Activated naive CD4-positive, alpha-beta T cell treated with anti-CD3 and anti-CD28 coated beads, Interleukin-2, amount 10 ng/mL, durations not matched to agents 7 days and 5 days (primary cell): ENCODE results near the gene GARNL3.

Source experiments
- CTCF ChIA-PET: fragments of 350-600 bp; sonication (Branson Sonifier 250); formaldehyde crosslinking; loops from one replicate; lab custom pipeline; 2021; ENCODE audit warnings: antibody characterized with exemption; lab: Charles Lee
- DNase-seq: peaks from one replicate; pipeline ENCODE4 v3.0.0-alpha.2; 2020
- H3K27ac Mint-ChIP-seq: one replicate; pipeline ENCODE4 v1.8.0; 2021; ENCODE audit warnings: mild to moderate bottlenecking, moderate library complexity, mixed read lengths
- H3K27me3 Mint-ChIP-seq: one replicate; pipeline ENCODE4 v1.8.0; 2021; ENCODE audit warnings: mild to moderate bottlenecking, mixed read lengths
- H3K36me3 Mint-ChIP-seq: one replicate; pipeline ENCODE4 v1.8.0; 2021; ENCODE audit warnings: mixed read lengths
- H3K4me1 Mint-ChIP-seq: one replicate; pipeline ENCODE4 v1.8.0; 2021; ENCODE audit warnings: mixed read lengths
- H3K4me3 Mint-ChIP-seq: one replicate; pipeline ENCODE4 v1.8.0; 2021; ENCODE audit warnings: mild to moderate bottlenecking, moderate library complexity, mixed read lengths
- H3K9me3 Mint-ChIP-seq: one replicate; pipeline ENCODE4 v1.8.0; 2021; ENCODE audit warnings: mixed read lengths

GARNL3 gene

DNA sequence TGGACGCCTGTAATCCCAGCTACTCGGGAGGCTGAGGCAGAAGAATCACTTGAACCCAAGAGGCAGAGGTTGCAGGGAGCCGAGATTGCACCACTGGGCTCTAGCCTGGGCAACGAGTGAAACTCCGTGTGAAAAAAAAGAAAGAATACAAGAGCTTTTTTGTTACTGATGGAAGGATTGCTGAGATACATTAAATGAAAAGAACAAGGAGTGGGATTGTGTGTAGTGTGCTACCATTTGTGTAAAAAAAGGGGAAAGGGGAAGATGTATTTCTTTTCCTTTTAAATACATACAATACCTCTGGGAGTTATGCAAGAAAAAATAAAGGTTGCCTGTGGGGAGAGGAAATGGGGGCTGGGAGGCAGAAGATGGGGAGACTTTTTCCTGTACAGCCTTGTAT lies 14.7 kb upstream of the GARNL3 start:
- no peak overlapping the region for H3K4me3 Mint-ChIP-seq
- no peak for DNase-seq
- H3K27ac Mint-ChIP-seq, result no peak overlapping the region
- peaks cover 40% of the 10 kb centered on the region for H3K27me3 Mint-ChIP-seq
- no peaks in the 10 kb centered on the region for H3K9me3 Mint-ChIP-seq
- no peaks in the 10 kb centered on the region for H3K36me3 Mint-ChIP-seq
- CTCF ChIA-PET, result no interaction called here
- peaks cover 7% of the 10 kb centered on the region for H3K4me1 Mint-ChIP-seq

DNA sequence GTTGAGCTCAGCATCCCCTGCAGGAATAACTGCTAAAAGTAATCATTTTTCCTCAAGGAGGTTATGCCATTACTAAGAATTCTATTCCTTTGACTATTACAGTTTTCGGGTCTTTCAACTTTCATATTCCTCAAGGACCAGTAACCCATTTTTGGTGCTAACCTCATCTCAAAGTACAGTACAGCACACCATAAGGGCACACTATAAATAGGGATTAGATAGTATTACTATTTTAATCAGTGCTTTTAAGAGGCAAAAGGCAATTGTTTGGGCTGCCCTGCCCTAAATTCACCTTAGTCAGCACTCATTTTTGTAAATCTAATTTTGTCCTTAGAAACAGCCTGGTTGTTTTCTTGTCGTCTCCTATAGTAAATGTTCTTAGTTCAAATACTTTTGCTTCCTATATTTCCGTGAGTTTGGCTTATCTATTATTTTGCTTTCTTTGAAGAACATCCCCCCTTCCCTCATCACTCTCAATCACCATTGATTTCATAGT lies 13.6 kb upstream of the GARNL3 start:
- Mint-ChIP-seq H3K4me3 (no peak overlapping the region), H3K36me3 (no peaks in the 10 kb centered on the region), H3K9me3 (no peaks in the 10 kb centered on the region), H3K27me3 (peaks cover 39% of the 10 kb centered on the region), H3K27ac (no peak overlapping the region), H3K4me1 (no peaks in the 10 kb centered on the region)
- no peak for DNase-seq
- CTCF ChIA-PET, result no interaction called here

DNA sequence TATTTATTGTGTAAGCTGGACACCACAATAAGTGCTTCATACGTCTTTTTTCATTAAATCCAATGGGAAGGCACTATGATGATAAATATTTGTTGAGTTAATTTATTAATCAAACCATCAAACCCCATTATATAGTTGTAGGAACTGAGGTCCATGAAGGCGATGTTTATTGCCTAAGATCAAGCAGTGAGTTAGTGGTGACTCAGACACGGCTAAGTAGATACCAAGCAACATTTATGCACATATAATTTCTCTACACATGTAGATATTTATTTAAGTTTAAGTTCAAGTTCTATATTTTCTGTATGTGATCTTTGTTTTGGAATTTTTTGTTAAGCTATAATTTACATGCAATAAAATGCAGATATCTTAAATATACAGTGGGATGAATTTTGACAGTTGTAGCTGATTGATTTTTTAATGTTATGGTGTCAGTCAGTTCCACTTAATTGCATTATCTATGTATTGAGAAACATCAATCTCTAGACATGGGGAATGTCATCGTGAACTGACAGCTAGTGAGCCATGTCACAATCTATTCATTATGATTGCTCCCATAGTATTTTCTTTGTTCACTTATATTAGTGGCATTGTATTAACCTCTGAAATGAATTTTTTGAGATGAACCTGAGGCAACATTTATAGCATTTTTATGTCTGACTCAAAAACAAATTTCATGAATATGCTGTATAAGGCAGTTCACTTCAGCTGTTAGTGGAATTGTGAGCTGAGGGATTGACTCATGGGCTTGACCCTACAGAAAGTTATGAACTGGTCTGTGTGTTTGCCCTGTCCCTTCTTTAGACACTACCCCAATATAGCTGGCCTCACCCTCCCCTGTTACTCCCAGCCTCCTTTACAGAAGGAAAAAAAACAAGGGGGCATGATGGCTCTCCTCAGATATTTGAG lies 11.9 kb upstream of the GARNL3 start:
- CTCF ChIA-PET, result no interaction called here
- Mint-ChIP-seq H3K27me3 (peaks cover 38% of the 10 kb centered on the region), H3K4me3 (no peak overlapping the region), H3K36me3 (no peaks in the 10 kb centered on the region), H3K27ac (no peak overlapping the region), H3K9me3 (no peaks in the 10 kb centered on the region), H3K4me1 (no peaks in the 10 kb centered on the region)
- DNase-seq, result no peak

DNA sequence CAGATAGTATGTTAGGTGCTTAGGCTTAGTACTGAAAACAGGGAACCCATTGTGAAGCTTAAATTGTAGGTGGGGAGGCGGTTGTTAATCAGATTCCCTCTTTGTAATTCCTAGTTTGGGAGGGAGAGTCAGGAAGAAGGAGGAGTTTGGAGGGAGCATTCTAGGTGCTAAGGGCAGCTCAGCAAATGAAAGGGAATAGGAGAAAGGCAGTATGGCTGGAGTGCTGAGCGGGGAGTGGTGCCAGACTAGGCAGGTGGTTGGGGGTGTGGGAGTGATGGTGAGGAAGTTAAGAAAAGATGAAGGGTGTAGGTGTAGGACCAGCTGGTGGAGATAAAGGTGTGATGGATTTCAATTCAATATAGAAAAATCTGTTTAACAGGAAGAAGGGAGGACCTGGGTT lies 11.1 kb upstream of the GARNL3 start:
- no peaks in the 10 kb centered on the region for H3K4me1 Mint-ChIP-seq
- H3K4me3 Mint-ChIP-seq, result no peak overlapping the region
- H3K27ac Mint-ChIP-seq, result no peak overlapping the region
- CTCF ChIA-PET, result no interaction called here
- H3K9me3 Mint-ChIP-seq, result no peaks in the 10 kb centered on the region
- H3K27me3 Mint-ChIP-seq, result peaks cover 38% of the 10 kb centered on the region
- no peaks in the 10 kb centered on the region for H3K36me3 Mint-ChIP-seq
- no peak for DNase-seq

DNA sequence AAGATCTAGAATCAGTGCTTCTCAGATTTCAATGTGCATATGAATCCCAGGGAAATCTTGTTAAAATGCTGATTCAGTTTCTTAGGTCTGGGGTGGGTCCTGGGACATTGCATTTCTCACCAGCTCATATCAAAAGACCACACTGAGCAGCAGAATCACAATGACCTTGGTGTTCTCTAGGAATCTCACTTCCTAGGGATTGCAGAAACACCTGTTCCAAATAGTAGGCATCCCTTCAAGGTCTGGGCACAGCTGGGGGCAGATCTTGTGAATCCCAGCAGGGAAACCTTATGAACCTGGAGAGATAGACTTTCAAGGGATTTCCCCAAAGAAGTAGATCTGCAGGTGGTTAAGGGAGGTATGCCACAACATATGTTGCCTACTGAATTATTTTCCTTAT lies 8.9 kb upstream of the GARNL3 start:
- Mint-ChIP-seq H3K36me3 (no peaks in the 10 kb centered on the region), H3K27me3 (peaks cover 27% of the 10 kb centered on the region), H3K4me3 (no peak overlapping the region), H3K4me1 (no peaks in the 10 kb centered on the region), H3K27ac (no peak overlapping the region), H3K9me3 (no peaks in the 10 kb centered on the region)
- CTCF ChIA-PET, result no interaction called here
- DNase-seq, result no peak

DNA sequence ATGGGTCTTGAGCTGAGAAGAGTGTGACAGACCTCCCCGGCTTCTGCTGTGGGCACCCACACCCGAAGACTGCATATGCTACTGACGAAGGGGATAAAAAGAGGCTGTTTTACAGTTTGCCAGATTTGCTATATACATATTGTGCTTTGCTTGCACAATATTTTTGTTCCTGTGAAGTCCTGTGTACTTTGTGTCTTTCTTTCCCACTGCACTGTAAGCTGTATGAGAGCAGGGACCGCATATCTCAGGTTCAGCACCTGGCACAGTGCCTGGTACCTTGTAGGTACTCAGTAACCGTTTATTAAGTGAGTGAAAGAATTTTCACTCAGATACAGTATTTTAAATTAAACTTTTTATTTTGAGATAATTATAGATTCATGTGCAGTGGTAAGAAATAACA lies 8.2 kb upstream of the GARNL3 start:
- no peaks in the 10 kb centered on the region for H3K9me3 Mint-ChIP-seq
- CTCF ChIA-PET, result no interaction called here
- H3K4me1 Mint-ChIP-seq, result no peaks in the 10 kb centered on the region
- H3K36me3 Mint-ChIP-seq, result no peaks in the 10 kb centered on the region
- peaks cover 24% of the 10 kb centered on the region for H3K27me3 Mint-ChIP-seq
- no peak overlapping the region for H3K4me3 Mint-ChIP-seq
- H3K27ac Mint-ChIP-seq, result no peak overlapping the region
- no peak for DNase-seq

DNA sequence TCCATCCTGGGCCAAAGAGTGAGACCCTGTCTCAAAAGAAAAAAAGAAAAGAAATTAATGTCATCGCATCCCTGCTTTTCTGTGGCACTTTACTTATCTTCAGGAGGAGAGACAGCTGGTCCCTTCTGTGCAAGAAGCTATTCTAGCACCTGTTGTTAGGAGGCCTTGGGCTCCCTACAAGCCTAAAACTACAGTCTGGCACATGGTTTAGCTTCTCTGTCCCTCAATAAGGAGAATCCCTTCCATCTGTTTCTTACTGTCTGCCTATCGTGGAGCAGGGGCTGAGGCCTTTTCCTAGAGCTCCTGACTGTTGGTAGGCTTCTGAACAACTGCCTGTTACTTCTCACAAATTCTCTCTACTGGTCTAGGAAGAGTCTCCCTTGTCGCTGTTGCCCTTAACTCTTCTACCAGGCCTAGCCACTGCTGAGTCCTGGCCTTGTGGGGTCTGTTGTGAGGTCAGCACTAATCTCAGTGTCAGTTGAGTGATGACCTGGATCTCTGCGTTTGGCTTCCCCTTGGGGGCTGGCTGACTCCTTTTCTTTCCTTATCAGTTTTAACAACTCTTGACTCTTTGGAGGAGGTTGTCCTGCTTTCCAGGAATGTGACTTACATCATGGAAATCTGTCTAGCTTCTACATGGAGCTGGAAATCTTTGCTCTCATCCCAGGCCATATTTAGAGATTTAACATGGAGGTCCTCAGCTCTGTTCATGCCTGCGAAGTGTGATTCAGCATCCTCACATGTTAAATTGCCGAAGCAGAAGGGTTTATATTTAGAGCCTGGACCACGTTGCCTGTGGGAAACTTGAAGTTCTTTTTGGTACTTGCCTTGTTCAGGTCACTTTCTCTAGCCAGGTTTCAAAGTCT lies 5.7 kb upstream of the GARNL3 start:
- no peak for DNase-seq
- no peak overlapping the region for H3K4me3 Mint-ChIP-seq
- H3K27ac Mint-ChIP-seq, result no peak overlapping the region
- H3K36me3 Mint-ChIP-seq, result no peaks in the 10 kb centered on the region
- CTCF ChIA-PET, result interaction anchor here (0.6 kb wide), 1 partner anchor 322 kb away, joined by 4 read pairs; no protein-coding TSS in a partner anchor
- H3K9me3 Mint-ChIP-seq, result no peaks in the 10 kb centered on the region
- peaks cover 12% of the 10 kb centered on the region for H3K27me3 Mint-ChIP-seq
- no peaks in the 10 kb centered on the region for H3K4me1 Mint-ChIP-seq

DNA sequence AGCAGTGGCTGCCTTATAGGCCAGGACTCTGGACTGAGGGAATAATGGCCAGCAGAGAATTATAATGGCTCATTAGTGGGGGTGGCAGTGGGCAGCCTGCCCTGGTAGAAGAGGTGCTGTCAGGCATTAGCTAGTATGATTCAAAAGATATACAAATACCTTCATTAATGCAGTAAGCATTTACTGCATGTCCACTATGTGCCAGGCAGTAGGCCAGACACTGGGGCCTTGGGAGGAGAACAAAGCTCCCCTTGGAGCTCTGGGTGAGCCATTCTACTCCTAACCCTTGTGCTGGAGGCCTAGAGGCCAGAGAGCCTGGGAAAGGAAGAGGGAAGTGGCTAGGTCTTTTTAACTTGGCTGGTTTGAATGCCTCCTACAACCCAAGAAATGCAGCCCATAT lies 2.0 kb upstream of the GARNL3 start:
- no peaks in the 10 kb centered on the region for H3K36me3 Mint-ChIP-seq
- CTCF ChIA-PET, result no interaction called here

DNA sequence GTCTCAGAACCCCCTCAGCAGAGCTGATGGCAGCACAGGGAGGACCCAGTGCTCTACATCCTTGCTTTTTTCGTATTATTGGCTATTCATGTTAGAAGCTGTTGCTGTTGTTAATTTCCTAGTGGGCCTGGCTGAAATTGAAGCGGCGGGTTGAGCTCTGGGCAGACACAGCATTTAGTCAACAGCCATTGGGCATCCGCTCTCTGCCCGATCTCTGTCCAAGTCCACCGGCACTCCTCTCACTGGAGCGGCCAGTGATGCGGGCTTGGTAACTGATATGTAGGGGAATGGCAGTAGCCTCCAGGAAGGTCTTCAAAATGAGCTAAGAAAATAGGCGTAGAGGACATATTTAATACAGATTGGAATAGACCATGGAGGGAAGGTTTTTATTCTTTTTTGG lies 1.3 kb upstream of the GARNL3 start:
- Mint-ChIP-seq H3K4me3 (no peak overlapping the region), H3K36me3 (no peaks in the 10 kb centered on the region), H3K4me1 (no peaks in the 10 kb centered on the region), H3K27me3 (peaks cover 15% of the 10 kb centered on the region), H3K9me3 (no peaks in the 10 kb centered on the region), H3K27ac (no peak overlapping the region)
- CTCF ChIA-PET, result no interaction called here
- DNase-seq, result no peak

More for the DNA sequence above, 2.0 kb upstream of the GARNL3 start:
- DNase-seq, result no peak
- Mint-ChIP-seq H3K9me3 (no peaks in the 10 kb centered on the region), H3K27ac (no peak overlapping the region), H3K4me1 (no peaks in the 10 kb centered on the region), H3K27me3 (peaks cover 13% of the 10 kb centered on the region), H3K4me3 (no peak overlapping the region)

DNA sequence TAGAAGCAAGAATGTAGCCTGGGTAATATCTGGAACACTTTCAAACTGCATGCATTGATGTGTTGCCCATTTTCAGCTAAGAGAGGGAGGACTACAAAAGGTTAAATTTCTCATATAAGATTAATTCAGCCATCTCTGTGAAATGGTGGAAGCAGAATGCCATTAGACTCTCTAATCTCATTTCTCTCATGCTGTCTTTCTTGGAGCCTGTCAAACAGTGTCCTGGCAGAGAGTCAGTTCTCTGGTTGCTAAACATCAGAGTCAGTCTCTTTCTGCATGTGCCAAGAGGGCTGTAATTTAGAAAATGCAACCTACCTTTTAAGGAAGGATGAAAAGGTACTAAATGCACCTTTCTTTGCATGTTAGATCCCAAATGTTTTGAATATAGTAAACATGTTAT lies 910 bp upstream of the GARNL3 start:
- H3K27me3 Mint-ChIP-seq, result peaks cover 17% of the 10 kb centered on the region
- H3K4me1 Mint-ChIP-seq, result no peaks in the 10 kb centered on the region
- no peaks in the 10 kb centered on the region for H3K36me3 Mint-ChIP-seq
- DNase-seq, result no peak
- no peaks in the 10 kb centered on the region for H3K9me3 Mint-ChIP-seq
- H3K27ac Mint-ChIP-seq, result no peak overlapping the region
- CTCF ChIA-PET, result no interaction called here
- H3K4me3 Mint-ChIP-seq, result no peak overlapping the region

DNA sequence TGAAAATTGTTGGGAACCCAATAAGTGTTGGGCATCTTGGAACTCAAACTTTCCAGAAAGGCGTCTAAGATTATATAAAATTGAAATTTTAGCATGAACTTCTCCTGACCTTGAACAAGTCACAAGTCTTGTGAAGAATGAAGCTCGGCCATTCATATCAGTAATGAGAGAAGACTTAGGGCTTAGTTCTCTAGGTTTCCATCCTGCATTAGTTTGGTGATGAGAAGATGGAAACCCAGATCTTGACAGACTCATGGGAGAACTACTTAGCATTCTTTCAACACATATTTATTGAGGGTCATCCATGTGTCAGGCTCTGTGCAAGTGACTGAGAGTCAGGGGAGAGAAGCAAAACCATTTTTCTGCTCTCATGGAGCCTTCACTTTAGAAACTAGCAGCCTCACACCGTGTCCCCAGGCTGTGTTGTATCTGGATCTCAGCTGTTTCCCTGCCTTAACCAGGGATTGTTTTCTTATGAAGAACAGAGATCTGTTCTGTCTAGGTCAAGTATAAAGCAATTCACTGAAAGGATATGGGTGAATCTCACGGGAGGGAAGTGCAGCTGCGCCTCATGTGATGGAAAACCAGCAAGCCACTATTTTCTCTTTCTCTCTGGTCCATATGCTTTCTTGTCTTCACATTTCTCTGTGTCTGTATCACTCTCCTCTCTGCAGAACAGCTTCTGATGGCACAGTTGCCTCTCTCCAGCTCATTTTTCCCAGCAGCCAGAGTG lies 3.4 kb downstream of the GARNL3 start:
- no peak for DNase-seq
- Mint-ChIP-seq H3K27ac (no peak overlapping the region), H3K27me3 (peaks cover 33% of the 10 kb centered on the region), H3K36me3 (no peaks in the 10 kb centered on the region), H3K4me1 (no peaks in the 10 kb centered on the region), H3K9me3 (no peaks in the 10 kb centered on the region), H3K4me3 (no peak overlapping the region)
- CTCF ChIA-PET, result no interaction called here

DNA sequence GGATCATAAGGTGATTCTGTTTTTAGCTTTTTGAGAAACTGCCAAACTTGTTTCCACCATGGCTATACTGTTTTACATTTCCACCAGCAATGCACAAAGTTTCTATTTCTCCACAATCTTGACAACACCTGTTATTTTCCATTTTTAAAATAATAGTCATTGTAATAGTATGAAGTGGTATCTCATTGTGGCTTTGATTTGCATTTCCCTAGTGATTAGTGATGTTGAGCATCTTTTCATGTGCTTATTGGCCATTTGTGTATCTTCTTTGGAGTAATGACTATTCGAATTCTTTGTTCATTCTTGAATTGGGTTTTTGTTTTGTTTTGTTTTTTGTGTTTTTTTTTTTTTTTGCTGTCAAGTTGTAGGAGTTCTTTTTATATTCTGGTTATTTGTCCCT lies 4.9 kb downstream of the GARNL3 start:
- peaks cover 34% of the 10 kb centered on the region for H3K27me3 Mint-ChIP-seq
- H3K4me3 Mint-ChIP-seq, result no peak overlapping the region
- H3K27ac Mint-ChIP-seq, result no peak overlapping the region
- CTCF ChIA-PET, result no interaction called here
- no peak for DNase-seq
- no peaks in the 10 kb centered on the region for H3K36me3 Mint-ChIP-seq
- H3K4me1 Mint-ChIP-seq, result no peaks in the 10 kb centered on the region
- H3K9me3 Mint-ChIP-seq, result no peaks in the 10 kb centered on the region

DNA sequence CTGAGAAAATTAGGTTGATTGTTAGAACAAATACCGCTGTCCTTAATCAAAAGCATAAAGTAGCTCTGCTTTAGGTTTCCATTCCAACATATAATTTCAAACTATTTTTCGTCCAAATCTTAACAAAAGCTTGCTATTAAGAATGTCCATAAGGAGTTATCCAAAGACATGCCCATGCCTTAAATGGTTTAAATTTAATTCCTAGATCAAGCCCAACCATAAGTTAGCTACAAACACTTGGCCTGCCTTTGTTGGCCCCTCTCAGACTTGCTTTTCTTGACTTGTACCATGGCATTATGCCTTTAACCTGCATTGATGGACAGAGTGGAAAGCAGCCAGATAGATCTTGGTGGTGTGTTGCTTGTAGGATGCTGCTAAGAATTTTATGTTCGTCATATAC lies 8.8 kb downstream of the GARNL3 start:
- DNase-seq, result no peak
- no peaks in the 10 kb centered on the region for H3K36me3 Mint-ChIP-seq
- no peaks in the 10 kb centered on the region for H3K4me1 Mint-ChIP-seq
- no peaks in the 10 kb centered on the region for H3K9me3 Mint-ChIP-seq
- CTCF ChIA-PET, result no interaction called here
- H3K4me3 Mint-ChIP-seq, result no peak overlapping the region
- peaks cover 33% of the 10 kb centered on the region for H3K27me3 Mint-ChIP-seq
- H3K27ac Mint-ChIP-seq, result no peak overlapping the region

DNA sequence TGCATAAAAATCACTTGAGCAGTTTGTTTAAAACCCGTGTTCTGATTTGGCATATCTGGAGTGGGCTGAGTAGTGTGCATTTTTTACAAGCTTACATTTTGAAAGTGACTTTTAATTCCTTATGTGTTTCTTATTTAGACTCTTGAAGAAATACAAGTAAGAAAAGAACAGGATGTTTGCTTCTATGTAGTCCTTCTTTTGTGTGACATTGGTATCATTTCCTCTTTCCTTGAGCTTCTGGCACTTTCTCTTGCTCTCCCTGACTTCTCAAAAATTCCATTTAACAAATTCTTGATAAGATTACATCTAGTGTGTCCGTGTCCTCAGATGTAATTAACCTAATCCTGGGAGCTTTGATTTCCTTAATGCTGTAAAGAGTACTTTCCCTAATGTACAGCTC lies 12.5 kb downstream of the GARNL3 start:
- Mint-ChIP-seq H3K27me3 (peaks cover 41% of the 10 kb centered on the region), H3K4me1 (no peaks in the 10 kb centered on the region), H3K27ac (no peak overlapping the region), H3K36me3 (no peaks in the 10 kb centered on the region), H3K4me3 (no peak overlapping the region), H3K9me3 (no peaks in the 10 kb centered on the region)
- CTCF ChIA-PET, result interaction anchor here (0.9 to 1.0 kb wide), 2 partner anchors 14 to 25 kb away, joined by 3 read pairs; no protein-coding TSS in a partner anchor
- no peak for DNase-seq
